Measurements from ENCODE around the gene NRSN1. TPM values are rescaled to one million over a fixed set of nuclear protein-coding genes. Genes with fewer than 3 reads are reported as not detected.
A peak's percentile ranks its signal among the peaks of the same experiment; 100 is the strongest.

The NRSN1 gene, protein sequence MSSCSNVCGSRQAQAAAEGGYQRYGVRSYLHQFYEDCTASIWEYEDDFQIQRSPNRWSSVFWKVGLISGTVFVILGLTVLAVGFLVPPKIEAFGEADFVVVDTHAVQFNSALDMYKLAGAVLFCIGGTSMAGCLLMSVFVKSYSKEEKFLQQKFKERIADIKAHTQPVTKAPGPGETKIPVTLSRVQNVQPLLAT
- total RNA-seq (2014; rRNA removed; shearing (Covaris generic)) = not detected in 2 replicates
- total RNA-seq (2022) = not detected in 2 replicates
- Bru-seq, nascent RNA = not detected
- BruChase-seq, experiment 1, labeled RNA remaining after a 6-hour chase = percentile 11 among the genes with signal in this experiment
- BruChase-seq, experiment 2, labeled RNA remaining after a 2-hour chase = not detected
- long read RNA-seq = 0 reads

DNA sequence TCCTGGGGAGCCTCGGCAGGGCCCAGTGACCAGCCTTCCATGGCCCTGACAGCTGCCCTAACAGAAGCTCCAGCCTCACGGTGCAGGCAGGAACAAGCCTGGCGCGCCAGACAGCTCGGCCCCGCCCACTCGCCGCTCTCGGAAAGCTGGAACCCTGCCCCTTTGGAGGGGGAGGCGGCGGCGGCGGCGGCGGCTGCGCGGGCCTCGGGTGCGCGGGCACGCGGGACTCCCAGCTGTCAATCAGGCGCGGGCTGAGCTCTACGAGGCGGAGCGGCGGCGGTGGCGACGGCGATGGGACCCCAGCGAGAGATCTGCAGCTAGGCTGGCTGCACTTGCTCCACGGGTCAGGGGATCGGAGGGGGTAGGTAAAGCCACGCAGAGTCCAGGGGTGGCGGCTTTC, at the start of gene NRSN1:
TSS of gene NRSN1 (plus strand) at position 236 of the 400 bp plus-strand sequence. CDS start 8,113 bp downstream, outside the sequence.
- POLR2A ChIA-PET = no interaction called here

DNA sequence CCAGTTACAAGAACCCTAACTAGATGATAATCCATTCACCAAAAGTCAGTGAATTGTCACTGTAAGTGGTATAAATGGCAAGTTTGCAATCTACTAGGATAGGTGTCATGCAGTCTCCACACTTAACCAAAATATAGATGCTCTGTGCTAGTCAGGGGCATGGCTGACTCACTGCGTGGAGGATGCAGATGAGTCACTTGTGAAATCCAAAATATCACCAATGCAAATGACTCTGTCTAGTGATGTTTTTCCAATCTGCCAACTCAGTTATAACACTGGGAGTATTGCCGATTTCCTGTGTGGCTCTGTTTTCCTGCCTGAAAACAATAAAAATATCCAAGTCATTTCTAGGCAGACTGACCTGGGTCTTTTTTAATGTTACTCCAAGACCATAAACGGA, 47.8 kb upstream of the NRSN1 start:
- H4K20me1 ChIP-seq (ENCODE audit: insufficient read depth, low read length) = no peaks in the 10 kb centered on the region
- intact Hi-C loops (cut with micrococcal nuclease; ENCODE audit: unreplicated experiment) = no loop called here
- no peak overlapping the region for H3K27ac ChIP-seq (ENCODE audit: low read depth, low read length, poor library complexity, severe bottlenecking)
- no peak overlapping the region for H2AFZ ChIP-seq (ENCODE audit: low read length)
- no peak overlapping the region for H3K4me3 ChIP-seq (ENCODE audit: low read depth, low read length, poor library complexity, severe bottlenecking)
- H3K4me2 ChIP-seq (ENCODE audit: low read length) = no peak overlapping the region
- no peaks in the 10 kb centered on the region for H3K79me2 ChIP-seq (ENCODE audit: insufficient read depth, low read depth, low read length)
- no peaks in the 10 kb centered on the region for H3K9me3 ChIP-seq (ENCODE audit: low read length)
- ChIA-PET POLR2A (no interaction called here), CTCF (ENCODE audit: unreplicated experiment) (no interaction called here)
- no peak for DNase-seq (ENCODE audit: low spot score)
- TF ChIP-seq, protein P1, sequence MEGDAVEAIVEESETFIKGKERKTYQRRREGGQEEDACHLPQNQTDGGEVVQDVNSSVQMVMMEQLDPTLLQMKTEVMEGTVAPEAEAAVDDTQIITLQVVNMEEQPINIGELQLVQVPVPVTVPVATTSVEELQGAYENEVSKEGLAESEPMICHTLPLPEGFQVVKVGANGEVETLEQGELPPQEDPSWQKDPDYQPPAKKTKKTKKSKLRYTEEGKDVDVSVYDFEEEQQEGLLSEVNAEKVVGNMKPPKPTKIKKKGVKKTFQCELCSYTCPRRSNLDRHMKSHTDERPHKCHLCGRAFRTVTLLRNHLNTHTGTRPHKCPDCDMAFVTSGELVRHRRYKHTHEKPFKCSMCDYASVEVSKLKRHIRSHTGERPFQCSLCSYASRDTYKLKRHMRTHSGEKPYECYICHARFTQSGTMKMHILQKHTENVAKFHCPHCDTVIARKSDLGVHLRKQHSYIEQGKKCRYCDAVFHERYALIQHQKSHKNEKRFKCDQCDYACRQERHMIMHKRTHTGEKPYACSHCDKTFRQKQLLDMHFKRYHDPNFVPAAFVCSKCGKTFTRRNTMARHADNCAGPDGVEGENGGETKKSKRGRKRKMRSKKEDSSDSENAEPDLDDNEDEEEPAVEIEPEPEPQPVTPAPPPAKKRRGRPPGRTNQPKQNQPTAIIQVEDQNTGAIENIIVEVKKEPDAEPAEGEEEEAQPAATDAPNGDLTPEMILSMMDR (conservative IDR thresholded peaks at IDR 0.05; ENCODE audit: low read length) = no peak
- TF ChIP-seq EZH2phosphoT487 (IDR thresholded peaks at IDR 0.05; ENCODE audit: borderline replicate concordance, low read depth, low read length) = no peak
- H3K4me1 ChIP-seq (ENCODE audit: insufficient read depth, low read length, poor library complexity, severe bottlenecking) = no peaks in the 10 kb centered on the region
- no peaks in the 10 kb centered on the region for H3K36me3 ChIP-seq (ENCODE audit: insufficient read depth, low read length)
- no TSS peak for BruUV-seq (replicated peaks)
- no peaks in the 10 kb centered on the region for H3K9me2 ChIP-seq (ENCODE audit: insufficient read depth, low read length)

More for the DNA sequence above, at the start of gene NRSN1:
- CTCF ChIA-PET (ENCODE audit: unreplicated experiment) = no interaction called here
- intact Hi-C loops (cut with micrococcal nuclease; ENCODE audit: unreplicated experiment) = no loop called here
- Histone ChIP-seq H3K9me3 (ENCODE audit: low read length) (no peaks in the 10 kb centered on the region), H2AFZ (ENCODE audit: low read length) (no peak within 1 kb of the TSS), H3K4me3 (ENCODE audit: low read depth, low read length, poor library complexity, severe bottlenecking) (no peak within 1 kb of the TSS), H3K36me3 (ENCODE audit: insufficient read depth, low read length) (no peaks in the 10 kb centered on the region), H3K9me2 (ENCODE audit: insufficient read depth, low read length) (no peaks in the 10 kb centered on the region), H3K27ac (ENCODE audit: low read depth, low read length, poor library complexity, severe bottlenecking) (no peak within 1 kb of the TSS), H4K20me1 (ENCODE audit: insufficient read depth, low read length) (no peaks in the 10 kb centered on the region), H3K79me2 (ENCODE audit: insufficient read depth, low read depth, low read length) (no peaks in the 10 kb centered on the region), H3K4me2 (ENCODE audit: low read length) (no peak within 1 kb of the TSS), H3K4me1 (ENCODE audit: insufficient read depth, low read length, poor library complexity, severe bottlenecking) (no peaks in the 10 kb centered on the region)
- BruUV-seq (replicated peaks) = no TSS peak
- TF ChIP-seq, protein P1 (conservative IDR thresholded peaks at IDR 0.05; ENCODE audit: low read length) = no peak
- TF ChIP-seq EZH2phosphoT487 (IDR thresholded peaks at IDR 0.05; ENCODE audit: borderline replicate concordance, low read depth, low read length) = no peak
- DNase-seq (ENCODE audit: low spot score) = no peak

DNA sequence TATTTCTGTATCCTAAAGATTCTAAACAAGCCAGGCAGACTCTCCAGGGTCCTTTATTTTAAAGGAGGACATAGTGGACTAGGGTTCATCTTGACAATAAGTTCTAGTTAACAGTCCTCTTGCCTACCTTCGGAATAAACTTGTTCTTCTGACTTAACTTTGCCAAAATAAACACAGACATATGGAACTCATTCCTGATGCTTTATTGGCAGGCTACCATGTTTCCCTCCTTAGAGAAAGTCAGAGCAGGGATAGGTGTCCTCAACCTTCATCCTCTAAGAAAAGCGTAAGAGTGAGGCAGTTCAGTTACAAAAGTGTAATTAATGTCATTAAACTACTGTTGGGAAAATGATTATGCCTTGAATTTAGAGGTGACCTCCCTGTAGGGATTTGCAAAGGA, 46.9 kb upstream of the NRSN1 start:
- Histone ChIP-seq H3K9me3 (ENCODE audit: low read length) (no peaks in the 10 kb centered on the region), H3K4me3 (ENCODE audit: low read depth, low read length, poor library complexity, severe bottlenecking) (no peak overlapping the region), H2AFZ (ENCODE audit: low read length) (no peak overlapping the region), H3K79me2 (ENCODE audit: insufficient read depth, low read depth, low read length) (no peaks in the 10 kb centered on the region), H3K36me3 (ENCODE audit: insufficient read depth, low read length) (no peaks in the 10 kb centered on the region), H3K9me2 (ENCODE audit: insufficient read depth, low read length) (no peaks in the 10 kb centered on the region), H3K27ac (ENCODE audit: low read depth, low read length, poor library complexity, severe bottlenecking) (no peak overlapping the region), H3K4me2 (ENCODE audit: low read length) (no peak overlapping the region), H4K20me1 (ENCODE audit: insufficient read depth, low read length) (no peaks in the 10 kb centered on the region), H3K4me1 (ENCODE audit: insufficient read depth, low read length, poor library complexity, severe bottlenecking) (no peaks in the 10 kb centered on the region)
- POLR2A ChIA-PET = no interaction called here
- TF ChIP-seq, protein P1 (conservative IDR thresholded peaks at IDR 0.05; ENCODE audit: low read length) = no peak
- TF ChIP-seq EZH2phosphoT487 (IDR thresholded peaks at IDR 0.05; ENCODE audit: borderline replicate concordance, low read depth, low read length) = no peak
- no peak for DNase-seq (ENCODE audit: low spot score)
- CTCF ChIA-PET (ENCODE audit: unreplicated experiment) = no interaction called here
- BruUV-seq (replicated peaks) = no TSS peak
- intact Hi-C loops (cut with micrococcal nuclease; ENCODE audit: unreplicated experiment) = no loop called here

Data from OCI-LY7 (cell line).